Right atrium auricular region (tissue), 2 donors: ENCODE data around the gene CCDC15. TPM values are rescaled to one million over a fixed set of nuclear protein-coding genes. Genes with fewer than 3 reads are reported as not detected.
A peak's percentile ranks its signal among the peaks of the same experiment; 100 is the strongest.

Experiments
- DNase-seq: peaks from one replicate; pipeline ENCODE4 v3.0.0-alpha.2; 2019; ENCODE audit warnings: low spot score
- H3K27ac ChIP-seq, 2 donors: fragments of 200-600 bp; sonication (generic); 1 replicate in 1 of 2; 2 replicates in 1 of 2; pipeline ENCODE4 v1.5.1; 2016 to 2019
- H3K27me3 ChIP-seq, 2 donors: fragments of 200-600 bp; sonication (generic); one replicate each; pipeline versions ENCODE4 v1.5.1 to v1.6.0; 2017 to 2019
- H3K36me3 ChIP-seq: fragments of 200-600 bp; sonication (generic); one replicate; pipeline ENCODE4 v1.5.1; 2016
- H3K4me1 ChIP-seq, 2 donors: fragments of 200-600 bp; sonication (generic); one replicate each; pipeline versions ENCODE4 v1.5.1 to v1.6.0; 2017 to 2019
- H3K4me3 ChIP-seq, 2 donors: fragments of 200-600 bp; sonication (generic); 1 replicate in 1 of 2; 2 replicates in 1 of 2; pipeline ENCODE4 v1.5.1; 2017 to 2019; ENCODE audit warnings: mild to moderate bottlenecking in 1 of 2, moderate library complexity in 1 of 2
- H3K9me3 ChIP-seq, 2 donors: fragments of 200-600 bp; sonication (generic); one replicate each; pipeline ENCODE4 v1.5.1; 2019
- CTCF ChIP-seq, 2 donors: fragments of 200-600 bp; sonication (generic); IDR thresholded peaks; one replicate each; pipeline ENCODE4 v1.5.1; 2019; ENCODE audit warnings: antibody characterized with exemption in 2 of 2
- total RNA-seq, 2 donors: library from RNA; depleted of rRNA; stranded (reverse); fragments of >200 nt; gene quantifications; one replicate each; pipeline ENCODE4 v1.1.0, GENCODE V29; 2016

CCDC15 gene, protein sequence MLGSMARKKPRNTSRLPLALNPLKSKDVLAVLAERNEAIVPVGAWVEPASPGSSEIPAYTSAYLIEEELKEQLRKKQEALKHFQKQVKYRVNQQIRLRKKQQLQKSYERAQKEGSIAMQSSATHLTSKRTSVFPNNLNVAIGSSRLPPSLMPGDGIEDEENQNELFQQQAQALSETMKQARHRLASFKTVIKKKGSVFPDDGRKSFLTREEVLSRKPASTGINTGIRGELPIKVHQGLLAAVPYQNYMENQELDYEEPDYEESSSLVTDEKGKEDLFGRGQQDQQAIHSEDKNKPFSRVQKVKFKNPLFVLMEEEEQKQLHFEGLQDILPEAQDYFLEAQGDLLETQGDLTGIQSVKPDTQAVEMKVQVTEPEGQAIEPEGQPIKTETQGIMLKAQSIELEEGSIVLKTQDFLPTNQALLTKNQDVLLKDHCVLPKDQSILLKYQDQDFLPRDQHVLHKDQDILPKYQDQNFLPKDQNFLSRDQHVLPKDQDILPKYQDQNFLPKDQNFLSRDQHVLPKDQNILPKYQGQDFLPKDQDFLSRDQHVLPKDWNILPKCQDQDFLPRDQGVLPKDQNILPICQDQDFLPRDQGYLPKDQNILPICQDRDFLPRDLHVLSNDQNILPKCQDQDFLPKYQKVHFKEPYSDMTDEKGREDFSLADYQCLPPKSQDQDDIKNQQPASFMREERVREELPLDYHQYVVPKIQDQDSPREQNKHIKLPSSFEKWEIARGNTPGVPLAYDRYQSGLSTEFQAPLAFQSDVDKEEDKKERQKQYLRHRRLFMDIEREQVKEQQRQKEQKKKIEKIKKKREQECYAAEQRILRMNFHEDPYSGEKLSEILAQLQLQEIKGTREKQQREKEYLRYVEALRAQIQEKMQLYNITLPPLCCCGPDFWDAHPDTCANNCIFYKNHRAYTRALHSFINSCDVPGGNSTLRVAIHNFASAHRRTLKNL
- under 1 TPM in 1 of 2 donors, not detected in 1; 0.24 TPM for total RNA-seq

GRCh38 chr11:124953753-124954589, at the start of gene CCDC15:
TSS of gene CCDC15 (plus strand) at chr11:124954202. CDS start at chr11:124954733, 531 bp downstream.
- no peaks in the 10 kb centered on the region for H3K27me3 ChIP-seq
- H3K36me3 ChIP-seq = no peaks in the 10 kb centered on the region
- peak within 1 kb of the TSS; percentile 79 to 86 for H3K27ac ChIP-seq
- no peak for TF ChIP-seq CTCF (IDR thresholded peaks at IDR 0.05)
- H3K9me3 ChIP-seq = no peaks in the 10 kb centered on the region
- peak; percentile 97 for DNase-seq
- peaks cover 0 to 9% of the 10 kb centered on the region in 2 donors for H3K4me1 ChIP-seq
- H3K4me3 ChIP-seq = peak within 1 kb of the TSS; percentile 70 to 73

DNA sequence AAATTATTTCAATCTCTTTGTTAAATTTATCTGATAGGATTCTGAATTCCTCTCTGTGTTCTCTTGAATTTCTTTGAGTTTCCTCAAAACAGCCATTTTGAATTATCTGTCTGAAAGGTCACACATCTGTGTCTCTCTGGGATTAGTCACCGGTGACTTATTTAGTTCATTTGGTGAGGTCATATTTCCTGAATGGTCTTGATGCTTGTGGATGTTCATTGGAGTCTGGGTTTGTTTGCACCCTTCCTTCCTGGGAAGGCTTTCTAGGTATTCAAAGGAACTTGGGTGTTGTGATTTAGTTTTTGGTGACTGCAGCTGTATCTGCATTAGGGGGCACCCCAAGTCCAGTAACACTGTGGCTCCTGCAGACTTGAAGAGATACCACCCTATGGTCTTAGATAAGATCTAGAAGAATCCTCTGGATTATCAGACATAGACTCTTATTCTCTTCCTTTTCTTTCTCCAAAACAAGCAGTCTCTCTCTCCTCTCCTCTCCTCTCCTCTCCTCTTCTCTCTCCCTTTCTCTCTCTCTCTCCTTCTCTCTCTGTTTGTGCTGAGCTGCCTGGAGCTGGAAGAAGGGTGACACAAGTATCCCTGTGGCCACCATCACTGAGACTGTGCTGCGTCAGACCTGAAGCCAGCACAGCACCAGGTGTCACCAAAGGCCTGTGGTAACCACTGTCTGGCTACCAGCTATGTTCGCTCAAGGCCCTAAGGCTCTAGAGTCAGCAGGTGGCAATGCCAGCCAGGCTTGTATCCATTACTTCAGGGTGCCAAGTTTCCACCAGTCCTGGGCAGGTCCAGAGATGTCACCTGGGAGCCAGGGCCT, 38.2 kb upstream of the CCDC15 start:
- H3K27ac ChIP-seq = no peak overlapping the region
- no peak for TF ChIP-seq CTCF (IDR thresholded peaks at IDR 0.05)

DNA sequence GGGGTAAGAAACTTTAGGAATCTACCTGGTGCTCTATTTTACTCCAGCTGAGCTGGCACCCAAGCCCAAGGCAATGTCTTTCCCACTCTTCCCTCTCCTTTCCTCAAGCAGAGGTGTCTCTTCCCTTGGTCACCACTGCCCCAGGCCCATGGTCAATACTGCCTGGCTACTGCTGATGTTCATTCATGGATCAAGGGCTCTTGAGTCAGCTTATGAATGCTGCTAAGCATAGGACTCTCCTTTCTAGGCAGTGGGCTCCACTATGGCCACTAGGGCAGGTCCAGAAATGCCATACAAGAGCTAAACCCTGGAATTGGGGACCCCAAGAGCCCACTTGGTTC, 37.7 kb upstream of the CCDC15 start:
- Histone ChIP-seq H3K4me3 (no peak overlapping the region), H3K9me3 (no peaks in the 10 kb centered on the region), H3K27ac (no peak overlapping the region), H3K4me1 (peaks cover 0 to 6% of the 10 kb centered on the region in 2 donors), H3K36me3 (no peaks in the 10 kb centered on the region), H3K27me3 (no peaks in the 10 kb centered on the region)
- TF ChIP-seq CTCF (IDR thresholded peaks at IDR 0.05) = no peak
- DNase-seq = no peak

More for the DNA sequence above, 38.2 kb upstream of the CCDC15 start:
- no peaks in the 10 kb centered on the region for H3K27me3 ChIP-seq
- no peaks in the 10 kb centered on the region for H3K36me3 ChIP-seq
- no peak overlapping the region for H3K4me3 ChIP-seq
- no peaks in the 10 kb centered on the region for H3K9me3 ChIP-seq
- peaks cover 0 to under 1% of the 10 kb centered on the region in 2 donors for H3K4me1 ChIP-seq
- DNase-seq = no peak

- Histone ChIP-seq H3K27ac (no peak overlapping the region), H3K27me3 (no peaks in the 10 kb centered on the region), H3K4me1 (peaks cover 0 to 9% of the 10 kb centered on the region in 2 donors), H3K36me3 (no peaks in the 10 kb centered on the region), H3K9me3 (no peaks in the 10 kb centered on the region), H3K4me3 (no peak overlapping the region)
- DNase-seq = no peak
- no peak for TF ChIP-seq CTCF (IDR thresholded peaks at IDR 0.05)
Measured at GRCh38 chr11:124917115-124917637, 36.8 kb upstream of the CCDC15 start.
